ENCODE measurements around the gene ELP1. TPM values are rescaled to one million over a fixed set of nuclear protein-coding genes. Genes with fewer than 3 reads are reported as not detected.

ELP1 gene
- total and polyA plus RNA-seq, 4 donors, result 9.3 to 27.7 (median 16.4) TPM

- H3K4me3 ChIP-seq (ENCODE audit: low read depth in 1 of 3, low read length in 3 of 3), result no peak overlapping the region
- no peaks in the 10 kb centered on the region for H3K36me3 ChIP-seq (ENCODE audit: control insufficient read depth in 4 of 4, insufficient read depth in 3 of 4, low read depth in 1 of 4, low read length in 3 of 4)
- no peak overlapping the region for H3K27ac ChIP-seq (ENCODE audit: low read depth in 1 of 2, low read length in 2 of 2)
- DNase-seq (ENCODE audit: low spot score), result no peak
- no peaks in the 10 kb centered on the region for H3K4me1 ChIP-seq (ENCODE audit: control insufficient read depth in 4 of 4, insufficient read depth in 4 of 4, low read length in 3 of 4)
- TF ChIP-seq HNF4G (IDR thresholded peaks at IDR 0.05) (no peak), RAD21 (IDR thresholded peaks at IDR 0.05) (no peak), YY1 (IDR thresholded peaks at IDR 0.05) (no peak), MAX (IDR thresholded peaks at IDR 0.05) (no peak), JUND (IDR thresholded peaks at IDR 0.05) (no peak), REST (IDR thresholded peaks at IDR 0.05) (no peak), HNF4A (conservative IDR thresholded peaks at IDR 0.05) (no peak), NR2F2 (IDR thresholded peaks at IDR 0.05) (no peak), RXRA (IDR thresholded peaks at IDR 0.05) (no peak), SP1 (IDR thresholded peaks at IDR 0.05) (no peak), TAF1 (conservative IDR thresholded peaks at IDR 0.05) (no peak), FOXA1 (IDR thresholded peaks at IDR 0.05) (no peak), CTCF (IDR thresholded peaks at IDR 0.05; ENCODE audit: low read depth, low read length, missing input control) (no peak), FOXA2 (IDR thresholded peaks at IDR 0.05) (no peak), EGR1 (IDR thresholded peaks at IDR 0.05; ENCODE audit: low read depth in 2 of 2) (no peak), GABPA (IDR thresholded peaks at IDR 0.05 in 1 of 2, conservative IDR thresholded peaks at IDR 0.05 in 1 of 2) (no peak)
- TF ChIP-seq, protein P1, sequence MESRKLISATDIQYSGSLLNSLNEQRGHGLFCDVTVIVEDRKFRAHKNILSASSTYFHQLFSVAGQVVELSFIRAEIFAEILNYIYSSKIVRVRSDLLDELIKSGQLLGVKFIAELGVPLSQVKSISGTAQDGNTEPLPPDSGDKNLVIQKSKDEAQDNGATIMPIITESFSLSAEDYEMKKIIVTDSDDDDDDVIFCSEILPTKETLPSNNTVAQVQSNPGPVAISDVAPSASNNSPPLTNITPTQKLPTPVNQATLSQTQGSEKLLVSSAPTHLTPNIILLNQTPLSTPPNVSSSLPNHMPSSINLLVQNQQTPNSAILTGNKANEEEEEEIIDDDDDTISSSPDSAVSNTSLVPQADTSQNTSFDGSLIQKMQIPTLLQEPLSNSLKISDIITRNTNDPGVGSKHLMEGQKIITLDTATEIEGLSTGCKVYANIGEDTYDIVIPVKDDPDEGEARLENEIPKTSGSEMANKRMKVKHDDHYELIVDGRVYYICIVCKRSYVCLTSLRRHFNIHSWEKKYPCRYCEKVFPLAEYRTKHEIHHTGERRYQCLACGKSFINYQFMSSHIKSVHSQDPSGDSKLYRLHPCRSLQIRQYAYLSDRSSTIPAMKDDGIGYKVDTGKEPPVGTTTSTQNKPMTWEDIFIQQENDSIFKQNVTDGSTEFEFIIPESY (IDR thresholded peaks at IDR 0.05), result no peak
- TF ChIP-seq, protein P2, sequence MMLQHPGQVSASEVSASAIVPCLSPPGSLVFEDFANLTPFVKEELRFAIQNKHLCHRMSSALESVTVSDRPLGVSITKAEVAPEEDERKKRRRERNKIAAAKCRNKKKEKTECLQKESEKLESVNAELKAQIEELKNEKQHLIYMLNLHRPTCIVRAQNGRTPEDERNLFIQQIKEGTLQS (IDR thresholded peaks at IDR 0.05), result no peak
- 84% methylated on average over 2 of the region's 2 CpGs for WGBS
- H3K9ac ChIP-seq (ENCODE audit: low read depth in 1 of 2, low read length in 2 of 2), result no peak overlapping the region
- H3K9me3 ChIP-seq (ENCODE audit: control insufficient read depth in 4 of 4, low read length in 3 of 4), result no peaks in the 10 kb centered on the region
- no peaks in the 10 kb centered on the region for H3K27me3 ChIP-seq (ENCODE audit: control insufficient read depth in 4 of 4, insufficient read depth in 4 of 4, low read length in 3 of 4)
Observed at GRCh38 chr9:108845947-108846346, 88.0 kb downstream of the ELP1 start.
